ENCODE measurements around the gene C6orf47.

Gene C6orf47

DNA sequence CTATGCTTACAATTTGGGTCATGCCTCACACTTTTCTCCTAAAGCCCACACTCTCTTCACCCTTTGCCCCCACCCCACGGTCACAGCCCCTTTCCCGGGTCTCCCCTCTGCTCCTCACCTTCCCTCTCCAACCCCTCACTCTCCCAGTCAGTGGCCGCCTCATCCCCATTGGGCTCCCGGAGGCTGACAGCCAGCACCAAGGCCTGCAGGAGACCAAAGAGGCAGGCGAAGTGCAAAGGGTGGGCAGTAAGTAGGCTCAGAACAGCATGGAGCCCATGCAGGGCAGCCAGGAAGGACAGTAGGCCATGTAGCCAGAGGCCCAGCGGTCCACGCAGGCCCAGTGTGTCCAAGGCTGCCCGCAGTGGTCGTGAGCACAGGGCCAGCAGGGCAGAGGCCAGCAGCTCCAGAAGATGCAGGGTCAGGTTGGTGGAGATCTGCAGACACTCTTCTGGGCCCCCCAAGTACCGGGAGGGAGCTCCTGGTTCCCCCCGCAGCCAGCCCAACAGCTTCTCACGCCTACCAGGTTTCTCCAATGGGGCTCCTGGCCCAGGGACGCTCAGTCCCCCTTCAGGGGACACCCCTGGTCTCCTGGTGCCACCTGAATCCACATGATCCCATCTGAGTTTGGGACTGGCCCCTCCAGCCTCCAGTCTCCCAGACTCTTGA is 1.5 kb downstream of the C6orf47 start:
- DNase-seq: no peak

DNA sequence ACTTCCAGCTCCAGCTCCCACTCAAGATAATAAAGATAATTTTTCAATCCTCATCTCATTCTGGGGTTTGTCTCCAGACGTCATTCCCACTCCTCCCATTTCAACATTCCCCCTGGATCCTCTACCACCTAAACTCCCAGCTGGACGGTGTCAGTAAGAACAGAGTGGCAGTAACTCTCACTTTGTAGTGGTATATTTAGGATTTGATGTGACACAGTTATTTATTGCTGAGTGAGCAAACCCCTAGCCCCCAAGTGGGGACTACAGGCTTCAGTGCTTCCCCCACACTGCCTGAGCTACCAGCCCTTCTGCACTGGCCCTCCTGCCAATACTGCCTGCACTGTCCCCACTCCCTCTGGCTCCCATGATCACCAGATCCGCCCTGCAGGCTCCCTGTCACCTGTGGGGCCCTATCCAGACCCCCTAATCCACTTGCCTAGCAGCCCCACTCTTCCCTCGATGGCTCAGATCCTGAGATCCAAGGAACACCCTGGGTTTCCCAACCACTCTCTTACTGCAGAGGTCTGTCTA is 2.4 kb downstream of the C6orf47 start:
- no peak for DNase-seq

DNA sequence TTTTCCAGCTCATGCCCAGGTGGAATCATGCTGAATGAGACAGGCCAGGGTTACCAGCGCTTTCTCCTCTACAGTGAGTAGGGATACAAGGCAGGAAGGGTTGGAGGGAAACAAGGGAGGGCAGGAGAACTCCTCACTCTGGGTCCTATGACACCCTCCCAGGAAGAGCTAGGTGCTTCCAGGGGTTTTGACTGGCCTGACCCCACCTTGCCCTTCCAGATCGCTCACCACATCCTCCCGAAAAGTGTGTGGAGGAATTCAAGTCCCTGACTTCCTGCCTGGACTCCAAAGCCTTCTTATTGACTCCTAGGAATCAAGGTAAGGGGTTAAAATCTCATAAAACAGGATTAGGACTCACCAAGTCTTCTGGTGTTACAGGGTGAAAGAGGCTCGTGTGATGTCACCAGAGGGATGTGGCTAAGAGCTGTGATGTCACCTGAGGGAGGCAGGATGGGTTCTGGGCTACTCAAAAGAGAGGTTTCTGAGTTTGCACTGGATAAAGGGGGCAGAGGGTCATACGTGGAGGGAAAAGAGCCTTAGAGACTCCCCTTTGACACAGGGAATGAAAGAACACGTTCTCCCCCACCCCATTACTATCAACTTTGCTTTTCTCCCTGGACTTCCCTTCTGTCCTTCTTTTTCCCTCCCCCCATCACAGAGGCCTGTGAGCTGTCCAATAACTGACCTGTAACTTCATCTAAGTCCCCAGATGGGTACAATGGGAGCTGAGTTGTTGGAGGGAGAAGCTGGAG is 3.0 kb downstream of the C6orf47 start:
- no peak for DNase-seq

DNA sequence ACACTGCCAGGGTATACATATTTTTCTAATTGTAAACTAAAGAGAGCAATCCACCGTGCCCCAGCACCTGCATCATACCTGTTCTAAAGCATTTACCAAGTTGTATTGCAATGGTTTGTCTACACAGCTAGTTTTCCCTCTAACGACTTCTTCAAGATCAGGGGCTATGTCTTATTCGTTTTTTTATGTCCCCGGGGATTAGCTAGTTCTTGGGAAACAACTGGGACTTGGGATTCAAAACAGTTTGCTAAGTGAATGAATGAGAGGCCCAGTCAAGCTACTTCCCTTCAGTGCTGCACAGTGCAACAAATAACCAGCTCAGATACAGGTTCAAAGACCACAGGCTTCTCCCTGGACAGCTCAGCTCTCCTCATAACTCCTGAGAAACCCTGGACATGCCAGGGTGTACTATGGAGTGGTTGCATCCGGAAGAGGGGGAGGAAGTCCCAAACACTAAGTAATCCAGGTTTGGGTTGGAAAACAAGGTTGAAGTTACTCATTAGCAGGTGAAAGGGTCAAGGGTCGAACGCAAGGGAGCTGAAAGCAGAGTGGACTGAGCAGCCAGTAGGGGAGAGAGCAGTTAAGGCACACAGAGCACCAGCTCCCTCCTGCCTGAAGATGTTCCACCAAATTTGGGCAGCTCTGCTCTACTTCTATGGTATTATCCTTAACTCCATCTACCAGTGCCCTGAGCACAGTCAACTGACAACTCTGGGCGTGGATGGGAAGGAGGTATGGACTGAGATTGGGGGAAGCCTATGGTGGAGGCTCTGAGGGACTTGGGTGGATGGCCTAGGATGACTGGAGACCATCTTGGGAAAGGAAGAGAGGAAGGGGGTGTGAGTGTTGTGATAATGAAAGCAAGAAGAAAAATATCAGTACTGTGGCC is 5.0 kb downstream of the C6orf47 start, which contains the start of gene APOM:
Gene APOM (plus strand): TSS at position 546 of the 889 bp plus-strand sequence. CDS start 73 bp downstream, at position 619.
- no peak for DNase-seq

DNA sequence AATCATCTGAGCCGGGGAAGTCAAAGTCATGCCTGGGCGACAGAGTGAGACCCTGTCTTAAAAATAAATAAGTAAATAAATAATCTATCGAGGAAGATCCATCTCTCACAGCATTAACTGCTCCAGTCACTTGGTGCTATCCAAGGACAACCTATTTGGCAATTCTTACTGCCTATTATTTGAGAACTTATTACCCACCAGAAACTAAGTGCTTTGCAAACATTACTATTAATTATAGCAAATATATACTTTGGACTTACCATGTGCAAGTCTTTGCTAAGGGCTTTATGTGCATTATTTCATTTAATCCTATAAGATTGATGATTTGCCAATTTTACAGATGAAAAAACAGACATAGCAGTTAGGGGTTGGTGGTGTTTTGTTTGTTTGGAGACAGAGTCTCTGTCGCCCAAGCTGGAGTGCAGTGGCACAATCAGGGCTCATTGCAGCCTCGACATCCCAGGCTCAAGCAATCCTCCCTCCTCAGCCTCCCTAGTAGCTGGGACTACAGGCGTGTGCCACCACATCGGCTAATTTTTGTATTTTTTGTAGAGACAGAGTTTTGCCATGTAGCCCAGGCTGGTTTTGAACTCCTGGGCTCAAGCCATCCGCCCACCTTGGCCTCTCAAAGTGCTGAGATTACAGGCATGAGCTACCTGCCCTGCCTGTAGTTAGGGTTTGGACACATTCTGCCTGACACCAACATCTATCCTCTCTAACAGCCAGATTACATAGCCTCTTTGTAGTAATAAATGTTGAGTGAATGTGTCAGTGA is 5.8 kb downstream of the C6orf47 start:
- DNase-seq: no peak

DNA sequence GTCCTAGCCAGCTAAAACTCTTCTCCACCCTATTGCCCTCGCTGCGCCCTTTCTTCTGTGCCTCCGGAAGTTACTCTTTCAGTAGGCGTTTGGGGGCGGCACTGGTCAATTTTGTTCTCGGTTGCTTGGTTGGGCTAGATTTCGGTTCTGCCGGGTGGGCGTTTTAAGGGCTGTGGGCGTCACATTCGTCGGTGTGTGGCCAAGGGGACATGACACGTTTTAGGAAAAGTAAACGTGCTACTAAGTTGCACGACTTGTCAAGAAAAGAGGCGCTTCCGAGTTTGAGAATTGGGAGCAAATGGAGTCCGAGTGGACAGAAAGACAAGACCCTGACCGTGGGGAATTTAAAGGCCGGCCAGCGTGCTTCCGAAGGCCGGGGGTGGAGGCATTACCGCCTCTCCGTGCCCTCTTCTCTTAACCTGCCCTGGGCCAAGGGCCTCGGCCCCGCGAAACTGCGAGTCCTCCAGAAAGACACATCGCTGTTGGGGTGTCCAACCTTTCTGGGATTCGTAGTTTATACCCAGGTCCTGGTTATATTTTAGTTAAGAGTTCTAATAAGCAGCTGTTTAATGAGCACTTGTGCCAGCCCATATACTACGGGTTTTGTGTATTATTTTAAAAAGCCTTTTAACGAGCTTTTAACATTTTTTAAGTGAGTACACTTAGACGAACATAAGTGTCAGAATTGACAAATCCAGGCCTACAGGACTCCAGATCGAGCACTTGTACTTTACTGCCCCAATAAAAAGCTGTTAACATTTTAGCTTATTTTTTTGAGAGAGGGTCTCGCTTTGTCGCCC is 7.5 kb downstream of the C6orf47 start:
- DNase-seq: peak; percentile 87

DNA sequence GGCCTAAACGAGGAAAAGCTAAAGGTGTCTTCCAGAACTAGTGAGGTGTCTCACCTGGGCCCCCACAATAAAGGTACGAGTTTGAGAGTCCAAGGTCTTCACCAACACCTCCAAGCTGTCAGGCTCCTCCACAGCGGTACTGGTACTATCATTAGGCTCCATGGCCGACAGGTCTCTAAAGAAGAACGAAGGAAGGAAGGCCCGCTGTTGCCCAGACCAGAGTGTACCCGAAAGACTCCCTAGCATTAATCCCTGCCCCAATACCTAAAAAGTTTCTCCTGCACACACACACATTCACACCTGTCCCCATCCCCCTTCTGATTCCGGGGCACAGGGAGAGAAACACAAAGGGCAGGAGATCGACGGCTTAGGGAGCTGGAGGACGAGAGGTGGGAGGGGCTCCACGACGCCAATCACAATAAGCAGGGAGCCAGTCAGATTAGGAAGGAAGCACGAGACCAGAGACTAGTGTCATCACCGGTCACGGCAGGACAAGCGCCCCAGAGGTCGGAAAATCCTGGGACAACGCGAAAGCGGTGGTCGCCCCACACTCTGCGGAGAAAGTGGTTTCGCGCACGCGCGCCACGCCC is 8.9 kb downstream of the C6orf47 start:
- no peak for DNase-seq

DNA sequence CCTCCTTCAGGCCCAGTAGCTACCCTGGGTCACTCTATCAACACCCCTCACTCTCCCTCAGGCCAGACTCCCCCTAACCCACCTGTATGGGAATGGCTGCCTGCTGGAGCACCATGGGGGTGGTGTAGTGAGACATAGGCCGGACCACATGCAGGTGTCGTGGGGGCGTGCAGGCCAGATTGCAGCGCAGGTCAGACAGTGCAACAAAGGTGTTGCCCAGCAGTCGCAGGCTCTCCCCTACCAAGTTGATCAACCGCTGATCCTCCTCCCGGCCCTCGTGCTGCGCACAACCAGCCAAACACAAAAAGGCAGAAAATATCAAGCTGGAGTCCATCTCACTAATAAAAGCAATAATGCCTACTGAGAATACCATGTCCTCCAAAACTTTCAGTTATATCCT is 15.3 kb downstream of the C6orf47 start:
- DNase-seq: no peak

DNA sequence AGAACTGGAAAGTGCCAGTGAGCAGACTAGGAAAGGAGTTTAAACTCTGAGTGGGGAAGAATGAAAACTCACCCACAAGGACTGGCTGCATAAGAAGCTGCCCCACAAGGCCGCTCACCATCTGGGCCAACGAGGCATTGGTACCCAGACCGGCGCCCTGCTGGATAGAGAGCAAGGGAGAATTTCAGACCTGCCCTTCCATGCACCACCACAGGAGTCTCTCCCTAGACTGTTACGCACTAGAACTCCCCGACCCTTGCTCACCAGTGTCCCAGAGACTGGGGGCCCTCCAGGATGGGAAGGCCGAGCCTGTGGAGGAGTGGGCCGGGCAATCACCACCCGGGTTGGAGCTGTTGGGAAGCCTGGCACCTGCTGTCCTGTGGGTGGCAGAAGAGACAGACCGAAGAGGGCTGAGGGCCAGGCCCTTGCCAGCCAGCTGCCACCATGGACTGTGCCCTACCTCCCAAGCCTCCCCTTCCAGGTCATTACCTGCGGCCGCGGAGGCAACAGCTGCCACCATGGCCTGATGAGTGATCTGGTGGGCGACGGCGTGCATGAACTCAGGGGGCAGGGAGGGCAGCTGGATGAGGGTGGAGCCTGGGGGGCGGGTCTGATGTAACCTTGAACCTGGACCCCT is 16.6 kb downstream of the C6orf47 start:
- no peak for DNase-seq

DNA sequence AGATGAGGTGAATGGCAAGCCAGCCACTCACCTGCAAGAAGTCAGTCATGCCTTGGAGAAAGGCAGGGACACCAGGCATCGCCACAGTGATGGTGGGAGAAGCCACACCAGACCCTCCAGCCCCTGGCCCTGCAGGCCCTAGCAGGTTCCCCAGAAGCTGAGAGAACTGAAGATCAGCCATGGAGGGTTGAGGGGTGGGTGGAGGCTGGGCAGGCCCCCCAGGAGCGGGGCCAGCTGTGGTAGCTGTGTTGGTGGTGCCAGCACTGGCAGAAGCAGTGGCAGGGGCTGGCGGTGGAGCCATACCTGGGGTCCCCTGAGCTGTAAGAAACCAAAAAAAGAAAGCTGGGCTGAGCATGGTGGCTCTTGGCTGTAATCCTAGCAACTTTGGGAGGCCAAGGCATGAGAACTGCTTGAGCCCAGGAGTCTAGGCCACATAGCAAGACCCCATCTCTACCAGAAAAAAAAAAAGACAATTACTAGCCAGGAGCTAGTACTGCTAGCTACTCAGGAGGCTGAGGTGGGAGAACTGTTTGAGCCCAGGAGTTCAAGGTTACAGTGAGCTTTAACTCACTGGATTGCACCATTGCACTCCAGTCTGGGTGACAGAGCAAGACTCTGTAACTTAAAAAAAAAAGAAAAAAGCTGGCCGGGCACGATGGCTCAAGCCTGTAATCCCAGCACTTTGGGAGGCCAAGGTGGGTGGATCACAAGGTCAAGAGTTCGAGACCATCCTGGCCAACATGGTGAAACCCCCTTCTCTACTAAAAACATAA is 17.6 kb downstream of the C6orf47 start:
- DNase-seq: no peak

DNA sequence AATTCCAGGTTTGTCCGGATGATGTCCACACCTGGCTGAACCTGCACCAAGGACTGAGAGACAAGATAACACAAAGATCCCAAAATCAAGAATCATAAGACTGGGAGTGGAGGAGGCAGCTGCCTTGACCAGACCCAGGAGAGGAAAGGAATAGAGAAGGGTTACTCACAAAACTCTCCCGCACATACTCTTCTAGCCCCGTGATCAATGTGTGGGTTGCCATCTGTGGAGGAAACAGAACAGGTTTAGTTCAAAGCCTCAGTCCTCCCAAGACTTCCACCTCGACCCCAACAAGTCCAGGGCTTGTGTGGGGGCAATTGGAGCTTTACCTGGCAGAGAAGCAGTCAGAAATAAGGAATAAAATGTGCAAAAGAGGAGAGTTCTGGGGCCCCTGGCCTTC is 19.2 kb downstream of the C6orf47 start:
- no peak for DNase-seq

DNA sequence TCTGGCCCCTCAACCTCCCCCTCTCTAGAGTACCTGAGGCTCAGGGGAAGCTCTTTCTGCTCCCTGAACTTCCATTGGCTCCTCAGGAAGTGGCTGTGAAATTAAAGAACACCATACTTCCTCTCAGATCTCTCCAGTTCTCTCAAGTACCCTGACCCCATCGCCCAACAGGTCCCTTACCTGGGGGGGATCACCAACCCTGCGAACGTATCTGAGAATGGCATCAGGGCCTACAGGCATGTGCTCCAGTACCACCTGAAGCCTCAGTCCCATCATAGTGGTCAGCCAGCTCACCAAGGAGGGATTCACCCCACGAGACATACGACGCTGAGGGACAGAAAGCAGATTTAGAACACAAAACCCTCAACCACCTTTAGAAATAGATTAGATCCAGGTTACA is 20.0 kb downstream of the C6orf47 start:
- DNase-seq: no peak

DNA sequence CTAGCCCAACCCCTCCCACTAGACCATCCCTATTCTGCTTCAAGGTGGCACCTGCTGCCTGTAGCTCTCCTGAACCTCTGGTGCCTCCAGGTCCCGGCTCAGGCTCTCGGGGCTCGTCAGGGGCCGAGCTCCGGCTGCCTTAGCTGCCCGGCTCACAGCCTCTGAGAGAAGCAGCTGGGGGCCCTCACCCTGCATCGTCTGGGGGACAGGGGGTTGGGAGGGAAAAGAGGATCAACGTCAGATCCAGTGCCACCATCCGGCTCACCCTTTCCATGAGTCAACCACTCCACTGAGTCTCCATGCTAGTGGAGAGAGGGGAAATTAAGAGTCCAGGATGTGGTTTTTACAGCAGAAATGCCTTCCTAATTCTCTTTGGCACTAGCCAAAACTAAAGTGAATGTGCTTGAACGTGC is 21.1 kb downstream of the C6orf47 start:
- no peak for DNase-seq

DNA sequence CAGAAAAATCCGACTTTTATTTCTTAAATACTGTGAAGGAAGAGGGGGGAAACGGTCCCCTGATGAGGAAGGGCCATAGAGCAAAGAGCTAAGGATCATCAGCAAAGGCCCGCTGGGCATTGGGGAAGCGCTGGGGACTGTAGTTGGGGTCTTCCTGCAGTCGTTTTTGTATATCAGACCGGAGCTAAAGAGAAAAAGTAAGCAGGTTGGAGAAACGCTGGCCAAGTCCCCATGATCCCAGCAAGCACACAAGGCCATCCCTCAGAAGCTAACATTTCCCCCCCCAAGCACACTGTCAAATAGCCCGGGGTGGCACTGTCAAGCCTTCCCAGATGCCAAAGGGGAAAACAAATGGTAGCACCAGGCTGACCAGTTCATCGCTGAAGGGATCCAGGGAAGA is 21.5 kb downstream of the C6orf47 start:
- no peak for DNase-seq

DNA sequence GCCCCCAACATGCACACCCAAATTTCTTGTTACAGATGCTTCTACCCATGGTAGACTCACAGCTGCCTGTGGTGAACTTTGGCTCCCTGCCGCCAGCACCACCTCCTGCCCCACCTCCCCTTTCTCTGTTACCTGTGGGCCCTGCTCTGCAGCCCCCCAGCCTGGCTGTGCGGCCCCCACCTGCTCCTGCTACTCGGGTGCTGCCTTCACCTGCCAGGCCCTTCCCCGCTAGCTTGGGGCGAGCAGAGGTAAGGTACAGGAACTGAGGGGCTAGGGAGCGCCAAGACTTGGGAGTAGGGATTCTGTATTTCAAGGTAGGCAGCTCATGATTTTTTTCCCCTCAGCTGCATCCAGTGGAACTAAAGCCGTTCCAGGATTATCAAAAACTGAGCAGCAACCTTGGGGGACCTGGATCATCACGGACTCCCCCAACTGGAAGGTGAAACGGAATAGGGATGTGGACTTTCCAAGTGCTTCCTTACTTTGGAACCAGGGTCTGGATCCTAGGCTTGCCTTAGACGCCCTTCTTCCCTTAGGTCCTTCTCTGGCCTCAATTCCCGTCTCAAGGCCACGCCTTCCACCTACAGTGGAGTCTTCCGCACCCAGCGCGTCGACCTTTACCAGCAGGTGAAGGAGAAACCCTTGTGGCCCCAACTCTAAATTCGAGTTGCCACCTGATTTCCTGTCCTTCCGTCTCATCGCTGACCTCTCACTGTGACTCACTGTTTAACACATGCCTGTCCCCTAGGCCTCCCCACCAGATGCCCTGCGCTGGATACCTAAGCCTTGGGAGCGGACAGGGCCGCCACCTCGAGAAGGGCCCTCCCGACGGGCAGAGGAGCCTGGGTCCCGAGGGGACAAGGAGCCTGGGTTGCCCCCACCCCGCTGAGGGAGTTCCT is 23.6 kb downstream of the C6orf47 start:
- DNase-seq: no peak

DNA sequence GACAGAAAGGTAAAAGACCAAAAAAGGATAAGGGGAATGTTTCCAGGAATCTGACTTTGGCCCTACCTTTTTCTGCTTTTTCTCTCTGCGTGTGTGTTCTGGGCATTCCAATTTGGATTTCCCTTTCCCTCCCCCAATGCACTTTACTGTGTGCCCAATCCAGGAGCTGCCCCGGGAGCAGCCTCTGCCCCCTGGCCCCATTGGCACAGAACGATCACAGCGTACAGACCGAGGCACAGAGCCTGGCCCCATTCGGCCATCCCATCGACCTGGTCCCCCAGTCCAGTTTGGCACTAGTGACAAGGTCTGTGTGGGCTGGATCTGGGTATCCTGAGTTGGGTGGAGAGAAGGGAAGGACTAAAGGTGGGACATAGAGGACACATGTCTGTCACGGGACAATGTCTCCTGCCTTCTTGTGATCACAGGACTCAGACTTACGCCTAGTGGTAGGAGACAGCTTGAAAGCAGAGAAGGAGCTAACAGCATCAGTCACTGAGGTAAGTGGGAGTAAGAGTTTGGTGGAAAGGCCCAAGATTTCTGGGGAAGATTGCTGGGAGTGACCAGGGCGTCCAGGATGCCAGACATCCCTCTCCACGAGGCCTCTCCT is 25.5 kb downstream of the C6orf47 start:
- DNase-seq: no peak

DNA sequence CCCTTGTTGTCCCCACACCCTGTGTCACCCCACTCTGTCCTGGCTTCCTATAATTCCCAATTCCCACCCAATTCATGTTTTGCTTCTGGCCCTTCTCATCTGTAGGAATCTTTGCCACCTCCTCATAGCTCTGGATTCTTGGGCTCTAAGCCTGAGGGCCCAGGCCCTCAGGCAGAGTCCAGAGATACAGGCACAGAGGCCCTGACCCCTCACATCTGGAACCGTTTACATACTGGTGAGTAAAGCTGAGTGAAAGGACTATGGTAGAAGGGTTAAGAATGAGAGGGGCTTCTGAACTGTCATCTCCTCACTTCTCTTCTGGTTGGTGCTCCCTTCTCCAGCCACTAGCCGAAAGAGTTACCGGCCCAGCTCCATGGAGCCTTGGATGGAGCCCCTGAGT is 26.4 kb downstream of the C6orf47 start:
- no peak for DNase-seq

DNA sequence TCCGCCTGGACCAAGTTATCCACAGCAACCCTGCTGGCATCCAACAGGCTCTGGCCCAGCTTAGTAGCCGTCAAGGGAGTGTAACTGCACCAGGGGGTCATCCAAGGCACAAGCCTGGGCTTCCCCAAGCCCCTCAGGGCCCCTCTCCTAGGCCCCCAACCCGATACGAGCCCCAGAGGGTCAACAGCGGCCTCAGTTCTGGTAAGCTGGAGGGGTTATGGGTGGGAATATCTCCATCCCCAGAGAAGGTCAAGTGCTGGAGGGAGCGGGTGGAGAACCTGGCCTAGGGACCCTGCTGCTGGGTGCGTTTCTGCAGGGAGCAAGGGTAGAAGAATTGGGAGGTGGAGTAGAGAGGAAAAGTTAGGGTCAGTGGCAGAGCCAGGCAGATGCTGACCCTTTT is 27.1 kb downstream of the C6orf47 start:
- DNase-seq: no peak

Data from effector CD8-positive, alpha-beta T cell (primary cell).